HK-2 (cell line): Measurements from ENCODE around the gene FBXW9.
"Not testable (repeated sequence)": the region's sequence is repeated elsewhere in the genome, so short reads cannot be mapped to it uniquely, and the experiment has no call there.

Experiments
- DNase-seq: peaks from one replicate; pipeline ENCODE4 v3.0.0-alpha.2; 2018; ENCODE audit not compliant: unreplicated experiment

The FBXW9 gene

DNA sequence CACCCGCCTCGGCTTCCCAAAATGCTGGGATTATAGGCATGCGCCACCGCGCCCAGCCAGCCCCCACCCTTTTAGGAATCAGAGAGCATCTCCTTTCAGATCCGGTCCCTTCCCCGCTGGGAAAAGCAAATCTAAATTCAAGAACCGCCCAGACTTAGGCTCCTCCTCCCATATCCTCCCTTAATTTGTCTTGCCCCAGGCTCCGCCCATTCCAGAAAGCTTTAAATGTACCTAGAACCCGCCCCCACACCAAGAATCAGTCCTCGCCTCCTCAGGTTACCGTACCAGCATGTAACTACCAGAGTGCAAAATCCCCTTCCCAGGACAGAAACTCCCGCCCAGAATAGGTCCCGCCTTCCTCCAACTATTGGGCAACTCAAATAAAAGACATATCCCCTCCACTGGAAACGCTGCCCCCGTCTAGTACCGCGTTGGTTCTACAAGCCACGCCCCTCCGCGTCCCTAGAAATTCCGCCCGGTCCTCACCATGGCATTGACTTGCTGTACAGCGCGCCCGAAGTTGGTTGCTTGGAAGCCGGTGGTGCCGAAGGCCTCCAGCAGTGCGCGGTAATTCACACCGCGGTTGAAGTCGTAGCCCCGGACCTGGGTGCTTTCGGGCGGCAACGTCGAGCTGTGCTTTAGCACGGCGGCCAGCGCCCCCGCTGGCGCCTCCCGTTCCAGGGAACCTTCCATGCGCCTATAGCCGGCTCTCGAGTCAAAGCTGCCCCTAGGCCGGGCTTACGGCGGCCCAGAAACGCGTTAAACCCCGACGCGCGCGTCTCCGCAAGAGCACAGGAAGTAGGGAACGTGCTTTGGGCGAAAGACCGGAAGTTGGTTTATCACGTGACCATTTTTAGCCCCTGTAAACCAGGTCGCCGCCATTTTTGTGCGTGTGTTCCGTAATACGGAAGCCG lies 15.1 kb downstream of the FBXW9 start, which contains the start of gene DHPS:
DHPS (minus strand) TSS at position 807 of the 914 bp plus-strand sequence; CDS start at position 693, 114 bp downstream.
- peak; percentile 92 for DNase-seq

DNA sequence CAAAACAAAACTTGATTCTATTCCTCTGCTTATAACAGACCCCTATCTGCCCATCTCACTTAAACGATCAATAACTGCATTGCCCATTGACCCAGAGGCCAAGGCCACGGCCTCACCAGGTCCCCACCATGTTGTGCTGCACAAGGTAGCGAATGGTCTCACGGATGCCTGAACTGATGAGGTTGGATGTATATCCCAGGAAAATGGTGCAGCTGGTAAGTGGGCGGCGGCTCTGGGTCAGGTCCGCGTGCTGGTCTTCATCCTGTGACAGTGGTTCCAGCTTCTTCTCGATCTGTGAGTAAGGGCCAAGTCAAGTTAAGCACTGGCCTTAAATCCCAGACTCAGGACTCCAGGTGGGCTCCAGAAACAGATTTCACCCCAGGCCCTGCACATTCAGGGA lies 16.4 kb downstream of the FBXW9 start:
- DNase-seq: no peak

DNA sequence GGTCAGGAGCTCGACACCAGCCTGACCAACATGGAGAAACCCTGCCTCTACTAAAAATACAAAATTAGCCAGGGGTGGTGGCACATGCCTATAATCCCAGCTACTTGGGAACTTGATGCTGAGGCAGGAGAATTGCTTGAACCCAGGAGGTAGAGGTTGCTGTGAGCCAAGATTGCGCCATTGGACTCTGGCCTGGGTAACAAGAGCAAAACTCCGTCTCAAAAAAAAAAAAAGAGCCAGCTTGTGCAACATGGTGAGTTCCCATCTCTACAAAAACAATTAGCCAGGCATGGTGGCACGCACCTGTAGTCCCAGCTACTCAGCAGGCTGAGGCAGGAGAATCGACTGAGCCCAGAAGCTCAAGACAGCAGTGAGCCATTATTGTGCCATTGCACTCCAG lies 18.4 kb downstream of the FBXW9 start:
- DNase-seq: not testable (repeated sequence)

DNA sequence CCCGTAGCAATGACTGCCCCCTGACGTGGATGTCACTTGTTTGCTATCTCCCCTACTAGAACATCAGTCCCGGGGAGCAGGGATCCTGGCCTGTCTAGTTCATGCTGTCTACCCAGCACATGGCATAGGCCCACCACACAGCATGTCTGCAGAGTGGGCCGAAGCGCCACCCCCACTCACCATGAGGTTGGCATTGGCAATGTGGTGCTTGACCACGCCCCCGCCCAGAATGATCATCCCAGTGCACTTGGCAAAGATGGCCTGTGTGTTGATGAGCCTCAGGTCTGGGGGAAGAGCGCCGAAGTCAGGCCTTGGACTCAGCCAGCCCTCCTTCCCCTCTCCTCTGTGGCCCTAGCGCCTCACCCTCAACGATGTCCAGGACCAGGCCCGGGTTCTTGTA lies 19.5 kb downstream of the FBXW9 start:
- no peak for DNase-seq

DNA sequence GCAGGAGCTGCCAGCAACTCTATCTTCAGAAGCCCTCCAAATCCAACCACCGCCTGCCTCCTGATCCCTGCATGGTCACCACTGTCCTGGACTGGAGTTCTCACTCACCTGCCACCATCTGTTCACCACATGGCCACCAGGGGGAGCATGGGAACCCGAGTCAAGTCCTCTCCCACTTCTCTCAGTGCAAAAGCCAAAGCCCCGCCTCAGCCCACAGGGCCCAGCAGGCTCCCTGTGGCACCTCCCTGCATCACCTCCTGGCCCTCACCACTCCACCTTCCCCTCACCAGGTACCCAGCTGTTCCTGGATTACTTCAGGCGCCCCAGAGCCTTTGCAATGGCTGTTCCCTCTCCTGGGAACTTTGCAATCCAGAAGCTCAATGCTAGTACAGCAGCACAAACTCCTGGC lies 20.0 kb downstream of the FBXW9 start:
- DNase-seq: peak; percentile 92

DNA sequence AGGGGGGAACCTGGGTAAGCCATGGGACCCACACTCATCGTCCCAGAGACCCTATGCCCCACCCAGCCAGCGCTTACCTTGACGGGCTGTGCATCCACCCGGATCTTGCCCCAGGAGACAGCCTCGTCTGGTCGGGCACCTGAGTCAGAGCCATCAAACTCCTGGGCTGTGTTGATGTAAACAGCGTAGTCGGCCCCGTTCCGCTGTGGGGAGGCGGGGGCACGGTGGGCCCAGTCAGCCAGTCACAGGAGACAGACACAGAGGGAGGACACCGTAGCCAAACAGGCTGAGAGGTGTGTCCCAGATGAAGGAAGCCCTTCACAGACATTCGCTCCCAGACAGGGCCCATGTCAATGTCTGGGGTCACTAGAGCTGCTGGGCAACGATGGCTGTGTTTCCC lies 20.5 kb downstream of the FBXW9 start:
- no peak for DNase-seq

DNA sequence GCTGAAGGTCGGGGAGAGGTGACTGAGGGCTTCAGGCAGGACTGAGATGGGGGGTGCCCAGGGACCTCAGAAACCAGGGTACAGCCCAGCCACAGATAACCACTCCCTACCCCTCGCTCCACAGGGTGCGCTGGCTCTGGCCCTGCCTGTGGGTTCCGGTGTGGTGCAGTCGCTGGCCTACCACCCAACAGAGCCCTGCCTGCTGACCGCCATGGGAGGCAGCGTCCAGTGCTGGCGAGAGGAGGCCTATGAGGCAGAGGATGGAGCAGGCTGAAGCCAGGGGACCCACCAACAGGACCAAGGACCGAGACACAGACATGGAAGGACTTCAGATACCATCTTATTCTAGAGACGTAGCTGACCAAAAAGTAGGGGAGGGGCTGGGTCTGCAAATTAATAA lies 21.0 kb downstream of the FBXW9 start:
- DNase-seq: no peak

DNA sequence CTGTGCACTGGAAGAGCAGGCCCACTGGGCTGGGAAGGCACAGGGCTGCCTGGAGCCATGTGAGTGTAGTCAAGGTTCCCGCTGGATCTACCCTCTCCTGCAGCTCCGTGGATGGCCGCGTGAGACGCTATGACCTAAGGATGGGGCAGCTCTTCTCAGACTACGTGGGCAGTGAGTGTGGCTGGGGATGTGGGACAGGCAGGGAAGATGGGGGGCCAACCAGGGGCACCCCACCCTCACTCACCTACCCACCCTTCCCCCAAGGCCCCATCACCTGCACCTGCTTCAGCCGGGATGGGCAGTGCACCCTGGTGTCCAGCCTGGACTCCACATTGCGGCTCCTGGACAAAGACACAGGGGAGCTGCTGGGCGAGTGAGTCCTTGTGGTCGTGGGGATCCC lies 23.7 kb downstream of the FBXW9 start:
- no peak for DNase-seq

DNA sequence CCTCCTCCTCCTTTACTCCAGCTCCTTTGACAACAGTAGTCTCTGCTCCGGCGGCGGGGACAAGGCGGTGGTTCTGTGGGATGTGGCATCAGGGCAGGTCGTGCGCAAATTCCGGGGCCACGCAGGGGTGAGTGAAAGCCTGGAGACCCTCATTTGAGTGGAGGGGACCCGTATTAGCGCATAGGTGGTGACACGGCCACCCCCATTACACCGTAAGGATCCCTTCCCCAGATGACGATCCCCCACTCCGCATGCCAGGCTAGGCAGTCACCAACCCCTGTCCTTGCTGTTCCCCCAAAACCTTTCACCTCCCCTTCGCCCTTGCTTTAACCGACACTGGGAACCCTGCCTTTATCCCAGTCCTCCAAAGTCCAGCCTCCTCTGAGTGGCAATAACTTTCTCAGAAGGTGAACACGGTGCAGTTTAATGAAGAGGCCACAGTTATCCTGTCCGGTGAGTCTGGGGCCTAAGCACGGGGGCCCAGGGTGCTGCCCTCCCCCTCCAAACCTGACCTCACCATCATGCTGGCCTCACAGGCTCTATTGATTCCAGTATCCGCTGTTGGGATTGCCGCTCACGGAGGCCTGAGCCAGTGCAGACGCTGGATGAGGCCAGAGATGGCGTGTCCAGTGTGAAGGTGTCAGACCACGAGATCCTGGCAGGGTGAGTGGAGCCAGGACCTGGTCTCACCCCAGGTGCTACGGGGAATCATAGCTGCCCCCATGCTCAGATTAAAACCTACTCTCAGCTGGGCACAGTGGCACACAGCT lies 26.1 kb downstream of the FBXW9 start:
- no peak for DNase-seq

DNA sequence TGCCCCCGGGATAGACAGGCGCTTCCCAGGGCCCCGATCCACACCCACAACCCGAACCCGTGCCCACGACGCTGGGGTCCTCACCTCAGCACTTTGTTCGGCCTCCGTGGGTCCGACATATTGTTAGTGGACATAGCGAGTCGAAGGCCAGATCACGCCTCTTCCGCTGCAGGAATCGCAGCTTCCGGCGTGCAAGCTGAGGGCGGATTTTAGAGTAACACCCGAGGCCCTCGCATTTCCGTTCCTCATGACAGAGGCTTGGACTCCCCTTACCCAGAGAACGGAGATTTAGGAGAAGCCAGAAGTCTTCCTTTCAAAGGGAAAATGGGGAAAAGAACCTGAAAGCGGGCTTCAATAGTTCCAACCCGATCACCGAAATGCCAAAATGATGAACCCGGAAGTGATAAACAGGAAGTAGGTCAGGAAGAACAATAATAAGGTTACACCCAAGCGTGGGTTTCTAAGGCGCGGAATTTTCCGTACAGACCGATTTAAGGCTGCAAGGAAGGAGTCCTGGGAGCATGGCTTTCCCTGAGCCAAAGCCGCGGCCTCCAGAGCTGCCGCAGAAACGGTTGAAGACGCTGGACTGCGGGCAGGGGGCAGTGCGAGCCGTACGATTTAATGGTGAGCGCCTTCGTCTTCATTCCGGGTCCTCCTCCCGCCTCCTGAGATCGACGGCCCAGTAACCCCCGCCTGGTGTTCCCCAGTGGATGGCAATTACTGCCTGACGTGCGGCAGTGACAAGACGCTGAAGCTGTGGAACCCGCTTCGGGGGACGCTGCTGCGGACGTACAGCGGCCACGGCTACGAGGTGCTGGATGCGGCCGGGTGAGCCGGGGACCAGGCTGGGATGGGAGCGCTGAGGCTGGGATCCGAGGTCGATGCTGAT lies 26.9 kb downstream of the FBXW9 start:
- peak; percentile 82 for DNase-seq

DNA sequence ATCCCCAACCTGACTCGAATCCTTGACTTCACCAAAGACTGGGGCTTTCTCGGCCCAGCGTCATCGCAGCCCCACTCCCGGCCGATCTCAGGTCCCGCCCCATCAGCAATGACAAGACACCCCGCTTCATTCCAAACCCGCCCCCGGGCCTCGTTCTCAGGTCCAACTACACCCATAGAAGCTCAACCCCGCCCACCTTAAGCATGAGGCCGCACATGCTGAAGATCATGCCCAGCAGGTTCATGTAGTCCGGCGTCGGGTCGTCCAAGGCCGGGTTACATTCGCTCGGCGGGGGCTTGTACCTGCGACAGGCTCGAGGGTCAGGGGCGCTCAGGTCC lies 27.5 kb downstream of the FBXW9 start:
- DNase-seq: peak; percentile 67

DNA sequence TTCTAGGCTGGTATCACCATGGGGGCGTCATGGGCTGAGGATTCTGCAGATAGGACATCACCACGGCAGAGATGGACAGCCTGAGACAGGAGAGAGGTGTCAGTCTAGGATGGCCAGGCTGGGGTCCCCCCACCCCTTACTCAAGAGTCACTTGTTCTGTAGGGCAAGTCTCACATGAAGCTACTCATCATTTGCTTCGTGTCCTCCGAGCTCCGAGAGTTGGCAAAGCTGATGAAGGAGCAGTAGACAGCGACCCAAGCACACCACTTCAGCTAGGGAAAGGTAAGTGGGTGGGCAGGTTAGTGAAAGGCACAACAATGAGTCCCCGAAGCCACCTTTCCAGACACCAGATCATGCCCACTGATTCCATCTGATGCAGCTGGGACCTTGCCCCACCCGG lies 28.1 kb downstream of the FBXW9 start:
- DNase-seq: no peak

DNA sequence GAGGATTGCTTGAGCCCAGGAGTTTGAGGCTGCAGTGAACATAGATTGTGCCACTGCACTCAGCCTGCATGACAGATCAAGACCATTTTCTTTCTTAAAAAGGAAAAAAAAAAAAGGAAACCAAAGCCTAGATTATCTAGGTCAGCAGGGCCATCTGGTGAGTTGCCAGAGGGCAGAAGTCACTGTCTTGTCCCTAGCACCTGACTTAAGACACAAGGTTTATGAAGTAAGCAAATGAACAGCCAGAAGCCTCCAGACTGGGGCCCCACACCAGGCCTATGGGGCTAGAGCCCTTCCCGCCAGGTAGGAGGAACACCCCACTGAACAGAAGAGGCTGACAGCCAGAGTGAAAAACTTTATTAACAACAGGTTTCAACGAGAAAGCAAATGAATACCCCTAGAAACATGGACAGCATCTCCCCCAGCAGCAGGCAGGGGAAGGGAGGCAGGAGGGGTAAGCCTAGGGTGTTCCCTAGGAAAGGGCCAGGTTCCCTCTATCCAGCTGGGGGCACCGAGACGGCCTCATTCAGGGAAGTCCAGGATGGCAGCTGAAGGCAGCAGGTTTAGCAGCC lies 28.6 kb downstream of the FBXW9 start:
- DNase-seq: no peak

DNA sequence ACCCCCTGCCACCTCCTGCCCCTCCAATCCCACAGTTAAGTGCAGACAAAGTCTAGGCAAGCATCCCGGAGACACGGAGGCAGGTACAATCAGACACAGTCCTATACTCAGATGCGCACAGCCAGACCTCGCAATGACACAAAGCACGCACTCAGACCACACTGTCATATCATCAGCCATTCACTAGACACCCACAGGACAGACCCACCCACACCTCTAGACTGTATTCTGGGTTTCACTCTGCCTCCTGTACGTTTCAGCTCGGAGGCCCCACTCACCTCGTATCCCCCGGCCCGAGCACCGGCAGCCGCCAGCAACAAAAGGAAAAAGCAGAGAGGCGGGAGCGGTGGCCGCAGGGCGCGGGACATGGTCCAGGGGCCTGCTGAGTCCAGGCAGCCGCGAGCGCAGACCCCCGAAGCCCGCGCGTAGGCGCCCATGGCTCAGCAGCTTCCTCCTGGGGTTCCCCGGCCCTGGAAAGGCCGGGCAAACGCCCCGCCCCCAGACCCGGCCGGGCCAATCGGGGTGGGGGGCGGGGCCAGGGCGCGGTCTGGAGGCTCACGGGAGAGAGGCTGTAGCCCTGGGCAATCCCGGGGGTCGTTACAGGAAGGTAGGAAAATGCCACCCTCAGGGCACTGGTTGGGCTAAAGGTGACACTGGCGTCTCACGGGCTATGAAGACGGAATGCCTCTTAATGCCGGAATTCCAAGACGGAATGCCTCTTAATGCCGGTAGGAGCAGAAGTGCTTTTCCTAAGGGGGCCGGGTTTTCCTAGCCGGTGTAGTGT lies 30.0 kb downstream of the FBXW9 start, which contains the start of the genes MAN2B1 and WDR83:
MAN2B1 (minus strand) TSS at position 478 of the 784 bp plus-strand sequence; CDS start at position 437, 41 bp downstream.
WDR83 (plus strand) TSS at position 543 of the 784 bp plus-strand sequence. CDS start 2,984 bp downstream, outside the sequence.
- DNase-seq: peak; percentile 74

DNA sequence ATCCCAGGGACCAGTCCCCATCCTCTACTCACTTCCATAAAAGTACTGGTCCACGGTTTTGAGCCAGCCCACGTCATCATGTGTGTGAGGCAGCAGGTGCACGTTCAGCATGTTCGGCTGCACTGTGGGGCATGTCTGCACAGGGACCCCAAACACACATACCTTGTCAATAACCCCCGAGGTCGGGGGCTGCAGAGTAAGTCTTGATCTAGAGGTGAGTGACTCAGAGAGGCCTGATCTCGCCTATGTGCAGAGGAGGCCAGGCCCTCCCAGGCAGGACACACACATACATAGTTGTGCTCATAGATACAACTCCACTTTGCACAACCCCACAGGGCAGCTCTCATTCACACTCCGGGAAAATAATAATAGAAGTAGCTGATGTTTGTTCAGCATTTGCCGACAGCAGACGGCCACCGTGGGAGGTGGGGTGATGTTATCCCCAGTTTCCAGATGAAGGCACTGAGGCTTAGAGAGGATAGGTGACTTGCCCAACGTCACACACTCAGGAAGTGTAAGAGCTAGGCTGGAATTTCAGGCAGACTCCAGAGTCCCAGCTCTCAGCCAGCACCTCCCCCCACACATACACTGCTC lies 30.7 kb downstream of the FBXW9 start:
- no peak for DNase-seq

DNA sequence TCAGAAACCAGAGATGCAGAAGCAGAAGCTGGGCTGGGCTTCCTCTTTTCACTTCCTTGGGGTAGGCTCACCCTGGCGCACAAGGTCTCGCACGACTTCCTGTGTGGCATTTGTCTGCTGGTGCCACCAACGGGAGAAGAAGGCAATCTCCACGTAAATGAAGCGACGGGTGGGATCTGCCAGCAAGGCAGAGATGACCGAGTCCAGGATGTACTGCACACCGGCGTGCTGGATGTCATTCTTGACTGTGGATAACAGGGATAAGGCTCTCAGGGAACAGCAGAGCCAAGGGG lies 31.2 kb downstream of the FBXW9 start:
- DNase-seq: no peak

DNA sequence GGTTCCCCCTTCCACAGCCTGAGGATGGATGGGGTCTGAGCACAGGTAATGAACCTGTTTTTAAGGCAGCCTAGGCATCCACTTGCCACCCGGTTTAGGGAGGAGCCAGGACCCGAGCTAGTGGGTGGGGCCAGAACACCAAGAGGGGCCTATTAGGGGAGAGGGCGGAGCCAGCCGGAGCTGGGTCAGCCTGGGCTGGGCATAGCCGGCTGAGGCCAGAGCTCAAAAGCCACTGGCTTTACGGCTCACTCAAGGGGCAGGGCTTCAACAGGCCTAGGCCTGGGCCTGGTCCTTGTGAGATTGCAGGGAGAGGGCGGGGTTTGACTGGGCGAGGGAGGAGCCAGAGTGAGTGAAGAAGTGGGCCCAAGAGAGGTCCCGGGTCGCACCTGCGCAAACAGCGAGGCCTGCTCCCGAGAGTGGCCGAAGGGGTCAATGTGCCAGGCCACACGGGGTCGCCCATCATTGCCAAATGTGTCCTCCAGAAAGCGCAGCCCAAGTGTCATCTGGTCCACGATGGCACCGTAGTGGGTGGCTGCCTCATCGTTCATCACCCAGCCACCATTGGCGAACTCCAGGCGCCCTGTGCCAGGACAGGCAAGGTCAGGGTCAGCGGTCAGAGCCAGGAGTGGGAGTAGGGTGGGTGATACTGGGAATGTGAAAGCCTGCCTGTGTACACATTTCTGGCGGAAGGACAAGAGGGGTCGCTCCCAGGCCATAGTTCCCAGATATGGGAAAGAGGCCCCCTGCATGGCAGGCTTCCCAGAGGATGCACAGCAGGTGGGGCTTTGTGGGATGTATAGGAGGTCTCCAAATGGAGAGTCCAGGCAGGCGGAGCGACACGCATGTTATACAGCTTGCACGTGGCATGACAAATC lies 31.8 kb downstream of the FBXW9 start:
- DNase-seq: no peak

DNA sequence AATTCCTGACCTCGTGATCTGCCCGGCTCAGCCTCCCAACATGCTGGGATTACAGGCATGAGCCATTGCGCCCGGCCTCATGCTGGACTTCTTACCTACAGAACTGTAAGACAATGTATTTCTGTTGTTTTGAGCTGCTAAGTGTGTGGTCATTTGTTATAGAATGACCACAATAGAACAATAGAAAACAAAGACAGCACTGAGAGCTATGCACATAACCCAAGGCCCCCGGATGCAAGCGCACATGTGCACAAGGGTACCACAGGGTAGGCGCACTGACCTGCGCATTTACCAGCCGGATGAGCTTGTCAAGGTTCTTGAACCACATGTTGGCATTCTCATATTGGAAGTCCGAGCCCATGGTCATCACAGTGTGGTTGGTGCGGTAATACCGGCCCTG lies 35.5 kb downstream of the FBXW9 start:
- no peak for DNase-seq

DNA sequence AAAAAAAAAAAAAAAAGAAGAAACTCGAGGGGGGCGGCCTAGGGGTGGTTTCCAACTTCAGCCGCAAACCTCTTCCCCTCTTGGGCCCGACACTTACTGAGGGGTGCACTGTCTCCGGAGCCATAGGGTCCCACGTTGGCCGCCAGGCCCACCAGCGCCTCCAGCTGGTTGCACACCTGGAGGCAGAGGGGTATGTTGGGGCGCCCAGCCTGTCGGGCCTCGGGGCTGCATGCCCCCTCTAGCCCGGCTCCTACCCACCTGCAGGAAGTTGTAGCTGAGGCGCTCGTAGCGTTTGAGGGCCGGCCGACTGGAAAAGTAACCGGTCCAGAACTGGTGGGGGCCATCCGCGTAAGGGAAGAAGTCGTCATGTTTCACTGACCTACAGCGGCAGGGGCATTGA lies 38.5 kb downstream of the FBXW9 start:
- DNase-seq: no peak
